Neural crest cell (in vitro differentiated cells): ENCODE data around the gene ASMT. TPM values are rescaled to one million over a fixed set of nuclear protein-coding genes. Genes with fewer than 3 reads are reported as not detected.
"Not testable (repeated sequence)": the region's sequence is repeated elsewhere in the genome, so short reads cannot be mapped to it uniquely, and the experiment has no call there.

Experiments
- DNase-seq: peaks from one replicate; pipeline ENCODE4 v3.0.0; 2021; ENCODE audit warnings: low read depth, mixed read lengths, low spot score
- H3K27ac Mint-ChIP-seq: one replicate; pipeline ENCODE4 v1.8.0; 2021; ENCODE audit warnings: mild to moderate bottlenecking, mixed read lengths; ENCODE audit not compliant: unreplicated experiment
- H3K27me3 Mint-ChIP-seq: 2 replicates; pipeline ENCODE4 v1.8.0; 2021; ENCODE audit warnings: low read depth, mild to moderate bottlenecking, mixed read lengths
- H3K36me3 Mint-ChIP-seq: 2 replicates; pipeline ENCODE4 v1.8.0; 2021; ENCODE audit warnings: low read depth, mild to moderate bottlenecking, mixed read lengths
- H3K4me1 Mint-ChIP-seq: 2 replicates; pipeline ENCODE4 v1.8.0; 2021; ENCODE audit warnings: mixed read lengths
- H3K4me3 Mint-ChIP-seq: one replicate; pipeline ENCODE4 v1.8.0; 2021; ENCODE audit warnings: mild to moderate bottlenecking, mixed read lengths
- H3K9me3 Mint-ChIP-seq: 2 replicates; pipeline ENCODE4 v1.8.0; 2021; ENCODE audit warnings: mixed read lengths
- total RNA-seq: library from RNA; stranded (reverse); gene quantifications from 2 replicates; pipeline ENCODE4 v1.2.1, GENCODE V29; 2021
- TF ChIP-seq, protein P1 (sequence below): fragments of 200-600 bp; sonication (generic); conservative IDR thresholded peaks from 2 replicates; pipeline ENCODE4 v1.5.0; 2021; ENCODE audit warnings: antibody characterized with exemption, mild to moderate bottlenecking

The ASMT gene
- total RNA-seq, 1 donor from 2014 or later: 0.44 TPM

DNA sequence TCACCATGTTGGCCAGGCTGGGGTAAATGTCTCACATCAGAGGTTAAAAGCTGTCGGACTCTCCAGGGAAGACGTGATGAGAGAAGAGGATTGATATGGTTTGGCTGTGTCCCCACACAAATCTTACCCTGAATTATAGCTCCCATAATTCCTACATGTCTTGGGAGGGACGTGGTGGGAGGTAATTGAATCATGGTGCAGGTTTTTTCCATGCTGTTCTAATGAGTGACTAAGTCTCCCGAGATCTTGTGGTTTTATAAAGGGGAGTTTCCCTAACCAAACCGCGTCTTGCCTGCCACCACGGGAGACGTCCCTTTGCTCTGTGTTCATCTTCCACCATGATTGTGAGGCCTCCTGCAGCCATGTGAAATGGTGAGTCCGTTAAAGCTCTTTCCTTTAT is 64.4 kb downstream of the ASMT start:
- Mint-ChIP-seq H3K4me1 (peaks cover 5% of the 10 kb centered on the region), H3K9me3 (peaks cover 3% of the 10 kb centered on the region), H3K27me3 (peaks cover 6% of the 10 kb centered on the region), H3K27ac (no peak overlapping the region), H3K36me3 (no peaks in the 10 kb centered on the region), H3K4me3 (no peak overlapping the region)
- no peak for DNase-seq
- TF ChIP-seq, protein P1, sequence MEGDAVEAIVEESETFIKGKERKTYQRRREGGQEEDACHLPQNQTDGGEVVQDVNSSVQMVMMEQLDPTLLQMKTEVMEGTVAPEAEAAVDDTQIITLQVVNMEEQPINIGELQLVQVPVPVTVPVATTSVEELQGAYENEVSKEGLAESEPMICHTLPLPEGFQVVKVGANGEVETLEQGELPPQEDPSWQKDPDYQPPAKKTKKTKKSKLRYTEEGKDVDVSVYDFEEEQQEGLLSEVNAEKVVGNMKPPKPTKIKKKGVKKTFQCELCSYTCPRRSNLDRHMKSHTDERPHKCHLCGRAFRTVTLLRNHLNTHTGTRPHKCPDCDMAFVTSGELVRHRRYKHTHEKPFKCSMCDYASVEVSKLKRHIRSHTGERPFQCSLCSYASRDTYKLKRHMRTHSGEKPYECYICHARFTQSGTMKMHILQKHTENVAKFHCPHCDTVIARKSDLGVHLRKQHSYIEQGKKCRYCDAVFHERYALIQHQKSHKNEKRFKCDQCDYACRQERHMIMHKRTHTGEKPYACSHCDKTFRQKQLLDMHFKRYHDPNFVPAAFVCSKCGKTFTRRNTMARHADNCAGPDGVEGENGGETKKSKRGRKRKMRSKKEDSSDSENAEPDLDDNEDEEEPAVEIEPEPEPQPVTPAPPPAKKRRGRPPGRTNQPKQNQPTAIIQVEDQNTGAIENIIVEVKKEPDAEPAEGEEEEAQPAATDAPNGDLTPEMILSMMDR: no peak

DNA sequence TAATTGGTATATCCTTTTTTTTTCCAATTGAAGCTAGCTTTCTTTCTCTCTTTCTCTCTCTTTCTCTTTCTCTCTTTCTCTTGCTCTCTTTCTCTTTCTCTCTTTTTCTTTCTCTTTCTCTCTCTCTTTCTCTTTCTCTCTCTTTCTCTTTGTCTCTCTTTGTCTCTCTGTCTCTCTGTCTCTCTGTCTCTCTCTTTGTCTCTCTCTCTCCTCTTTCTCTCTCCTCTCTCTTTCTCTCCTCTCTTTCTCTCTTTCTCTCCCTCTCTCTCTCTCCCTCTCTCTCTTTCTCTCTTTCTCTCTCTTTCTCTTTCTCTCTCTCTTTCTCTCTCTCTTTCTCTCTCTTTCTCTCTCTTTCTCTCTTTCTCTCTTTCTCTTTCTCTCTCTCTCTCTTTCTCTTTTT is 66.6 kb downstream of the ASMT start:
- Mint-ChIP-seq H3K9me3 (peaks cover 3% of the 10 kb centered on the region), H3K4me3 (no peak overlapping the region), H3K4me1 (peaks cover 12% of the 10 kb centered on the region), H3K27me3 (peaks cover 6% of the 10 kb centered on the region), H3K36me3 (no peaks in the 10 kb centered on the region), H3K27ac (no peak overlapping the region)
- no peak for DNase-seq
- TF ChIP-seq, protein P1: no peak

DNA sequence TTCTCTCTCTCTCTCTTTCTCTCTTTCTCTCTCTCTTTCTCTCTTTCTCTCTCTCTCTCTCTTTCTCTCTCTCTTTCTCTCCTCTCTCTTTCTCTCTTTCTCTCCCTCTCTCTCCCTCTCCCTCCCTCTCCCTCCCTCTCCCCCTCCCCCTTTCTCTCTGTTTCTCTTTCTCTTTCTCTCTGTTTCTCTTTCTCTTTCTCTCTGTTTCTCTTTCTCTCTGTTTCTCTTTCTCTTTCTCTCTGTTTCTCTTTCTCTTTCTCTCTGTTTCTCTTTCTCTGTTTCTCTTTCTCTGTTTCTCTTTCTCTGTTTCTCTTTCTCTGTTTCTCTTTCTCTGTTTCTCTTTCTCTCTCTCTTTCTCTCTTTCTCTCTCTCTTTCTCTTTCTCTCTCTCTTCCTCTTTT is 67.0 kb downstream of the ASMT start:
- DNase-seq, H3K4me3 Mint-ChIP-seq, H3K27ac Mint-ChIP-seq, H3K27me3 Mint-ChIP-seq, H3K9me3 Mint-ChIP-seq, H3K36me3 Mint-ChIP-seq: not testable (repeated sequence)
- peaks cover 14% of the 10 kb centered on the region for H3K4me1 Mint-ChIP-seq

DNA sequence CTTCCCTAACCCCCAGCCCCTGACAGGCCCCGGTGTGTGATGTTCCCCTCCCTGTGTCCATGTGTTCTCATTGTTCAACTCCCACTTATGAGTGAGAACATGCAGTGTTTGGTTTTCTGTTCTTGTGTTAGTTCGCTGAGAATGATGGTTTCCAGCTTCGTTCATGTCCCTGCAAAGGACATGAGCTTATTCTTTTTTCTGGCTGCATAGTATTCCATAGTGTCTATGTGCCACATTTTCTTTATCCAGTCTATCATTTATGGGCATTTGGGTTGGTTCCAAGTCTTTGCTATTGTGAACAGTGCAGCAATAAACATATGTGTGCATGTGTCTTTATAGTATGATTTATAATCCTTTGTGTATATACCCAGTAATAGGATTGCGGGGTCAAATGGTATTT is 67.6 kb downstream of the ASMT start:
- not testable (repeated sequence) for H3K27me3 Mint-ChIP-seq, H3K36me3 Mint-ChIP-seq, H3K4me3 Mint-ChIP-seq, DNase-seq, H3K9me3 Mint-ChIP-seq, H3K27ac Mint-ChIP-seq
- H3K4me1 Mint-ChIP-seq: peaks cover 14% of the 10 kb centered on the region

DNA sequence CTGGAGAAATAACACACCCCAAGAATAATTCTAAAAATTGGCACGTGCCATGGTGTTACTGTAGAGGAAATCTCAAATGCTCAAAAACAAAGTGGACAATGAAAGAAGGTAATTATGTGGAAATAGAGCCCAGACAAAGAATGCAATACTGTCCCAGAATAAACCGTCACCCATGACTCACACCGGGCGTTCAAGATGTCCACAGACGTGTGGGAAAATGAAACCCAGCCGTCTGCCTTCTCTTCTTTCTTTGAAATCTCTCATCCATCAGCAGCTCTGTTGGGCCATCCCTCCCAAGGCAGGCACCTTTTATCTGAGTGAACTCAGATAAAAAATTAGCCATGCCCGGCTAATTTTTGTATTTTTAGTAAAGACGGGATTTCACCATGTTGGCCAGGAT is 70.0 kb downstream of the ASMT start:
- not testable (repeated sequence) for H3K9me3 Mint-ChIP-seq, H3K4me1 Mint-ChIP-seq, DNase-seq, H3K36me3 Mint-ChIP-seq, H3K27me3 Mint-ChIP-seq, H3K27ac Mint-ChIP-seq, H3K4me3 Mint-ChIP-seq

DNA sequence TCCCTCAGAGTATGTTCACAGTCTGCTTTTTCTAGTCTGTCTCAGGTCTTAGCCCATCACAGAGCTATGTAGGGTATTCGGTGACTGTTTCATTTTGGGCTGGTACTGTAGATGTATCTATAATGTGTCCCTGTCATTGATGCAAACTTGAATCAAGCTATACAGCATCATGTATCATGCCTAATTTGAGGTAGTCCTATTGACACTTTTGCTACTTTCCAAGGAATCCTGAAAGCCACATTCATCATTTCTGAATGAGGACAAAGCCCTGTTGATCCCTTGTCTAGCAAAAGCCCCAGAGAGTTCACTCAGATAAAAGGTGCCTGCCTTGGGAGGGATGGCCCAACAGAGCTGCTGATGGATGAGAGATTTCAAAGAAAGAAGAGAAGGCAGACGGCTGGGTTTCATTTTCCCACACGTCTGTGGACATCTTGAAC is 70.6 kb downstream of the ASMT start:
- H3K36me3 Mint-ChIP-seq, H3K4me3 Mint-ChIP-seq, H3K9me3 Mint-ChIP-seq, DNase-seq, H3K4me1 Mint-ChIP-seq, H3K27me3 Mint-ChIP-seq, H3K27ac Mint-ChIP-seq: not testable (repeated sequence)

DNA sequence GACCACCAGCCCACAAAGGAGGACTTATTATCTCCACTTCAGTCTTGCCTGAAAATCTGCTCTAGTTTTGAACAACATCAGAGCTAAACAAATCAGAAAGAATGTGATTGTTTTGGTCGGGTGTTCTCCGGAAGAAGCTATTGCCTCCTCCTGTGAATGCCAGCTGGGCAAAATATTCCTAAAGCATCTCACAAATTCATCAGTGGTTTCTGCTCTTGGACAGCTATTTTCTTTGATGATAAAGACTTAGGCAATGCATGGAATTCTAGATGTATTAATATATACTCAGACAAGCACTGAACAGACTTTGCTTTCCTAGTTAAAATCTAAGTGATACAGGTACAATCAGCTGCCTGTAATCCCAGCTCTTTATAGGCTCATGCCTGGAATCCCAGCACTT is 71.8 kb downstream of the ASMT start:
- Mint-ChIP-seq H3K9me3 (peaks cover 8% of the 10 kb centered on the region), H3K4me3 (no peak overlapping the region), H3K4me1 (peaks cover 9% of the 10 kb centered on the region), H3K27ac (no peak overlapping the region), H3K27me3 (peaks cover 6% of the 10 kb centered on the region), H3K36me3 (no peaks in the 10 kb centered on the region)
- TF ChIP-seq, protein P1: no peak
- no peak for DNase-seq

Other genes with a start within 250 kb of the ASMT start
- gene SLC25A6, start 222.9 kb upstream of the ASMT start, total RNA-seq: 507 and 510 TPM in 2 replicates
- 37.4 and 38.9 TPM in 2 replicates for gene ASMTL, start 162.2 kb upstream of the ASMT start, total RNA-seq
- not detected in 2 replicates for gene P2RY8, start 77.9 kb upstream of the ASMT start, total RNA-seq
- 43.9 and 44.0 TPM in 2 replicates for gene AKAP17A, start 23.5 kb upstream of the ASMT start, total RNA-seq